Measurements from ENCODE around the gene ERI3. TPM values are rescaled to one million over a fixed set of nuclear protein-coding genes. Genes with fewer than 3 reads are reported as not detected.
A peak's percentile ranks its signal among the peaks of the same experiment; 100 is the strongest.

ERI3 gene
- total RNA-seq, 1 experiment from 2014 or later, result 74.7 TPM

DNA sequence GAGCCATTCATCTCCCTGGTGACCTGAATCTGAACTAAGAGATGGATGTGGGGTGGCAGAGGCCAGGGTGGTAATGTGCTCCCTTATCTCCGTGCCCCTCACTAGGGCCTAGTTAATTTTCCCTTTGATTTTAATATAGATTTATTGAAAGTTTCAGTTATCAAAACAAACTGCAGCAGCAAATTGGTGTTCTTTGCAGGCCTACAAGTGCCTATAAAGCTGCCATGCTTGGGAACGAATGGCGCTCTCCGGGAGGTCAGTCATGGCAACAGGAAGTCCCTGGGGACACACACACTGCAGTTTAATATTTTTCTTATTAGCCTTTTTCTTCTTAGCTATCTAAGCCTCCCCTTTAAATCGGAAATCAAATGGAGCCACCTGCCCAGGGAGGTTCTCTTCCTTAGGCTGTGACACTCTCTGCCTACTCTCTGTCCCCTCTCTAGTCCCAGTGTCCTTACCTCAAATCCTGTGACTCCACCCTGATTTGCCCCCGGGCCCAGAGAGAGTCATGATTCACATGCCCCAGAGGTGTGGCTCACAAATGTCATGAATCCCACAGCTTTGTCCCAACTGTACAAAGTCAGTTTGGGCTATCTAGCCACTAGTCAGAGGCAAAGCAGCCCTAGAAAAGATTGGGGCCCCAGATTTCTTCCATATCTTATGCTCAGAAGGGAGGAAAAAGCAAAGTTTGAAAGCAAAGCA lies 4.3 kb upstream of the ERI3 start (continued):
- TF ChIP-seq, protein P1, sequence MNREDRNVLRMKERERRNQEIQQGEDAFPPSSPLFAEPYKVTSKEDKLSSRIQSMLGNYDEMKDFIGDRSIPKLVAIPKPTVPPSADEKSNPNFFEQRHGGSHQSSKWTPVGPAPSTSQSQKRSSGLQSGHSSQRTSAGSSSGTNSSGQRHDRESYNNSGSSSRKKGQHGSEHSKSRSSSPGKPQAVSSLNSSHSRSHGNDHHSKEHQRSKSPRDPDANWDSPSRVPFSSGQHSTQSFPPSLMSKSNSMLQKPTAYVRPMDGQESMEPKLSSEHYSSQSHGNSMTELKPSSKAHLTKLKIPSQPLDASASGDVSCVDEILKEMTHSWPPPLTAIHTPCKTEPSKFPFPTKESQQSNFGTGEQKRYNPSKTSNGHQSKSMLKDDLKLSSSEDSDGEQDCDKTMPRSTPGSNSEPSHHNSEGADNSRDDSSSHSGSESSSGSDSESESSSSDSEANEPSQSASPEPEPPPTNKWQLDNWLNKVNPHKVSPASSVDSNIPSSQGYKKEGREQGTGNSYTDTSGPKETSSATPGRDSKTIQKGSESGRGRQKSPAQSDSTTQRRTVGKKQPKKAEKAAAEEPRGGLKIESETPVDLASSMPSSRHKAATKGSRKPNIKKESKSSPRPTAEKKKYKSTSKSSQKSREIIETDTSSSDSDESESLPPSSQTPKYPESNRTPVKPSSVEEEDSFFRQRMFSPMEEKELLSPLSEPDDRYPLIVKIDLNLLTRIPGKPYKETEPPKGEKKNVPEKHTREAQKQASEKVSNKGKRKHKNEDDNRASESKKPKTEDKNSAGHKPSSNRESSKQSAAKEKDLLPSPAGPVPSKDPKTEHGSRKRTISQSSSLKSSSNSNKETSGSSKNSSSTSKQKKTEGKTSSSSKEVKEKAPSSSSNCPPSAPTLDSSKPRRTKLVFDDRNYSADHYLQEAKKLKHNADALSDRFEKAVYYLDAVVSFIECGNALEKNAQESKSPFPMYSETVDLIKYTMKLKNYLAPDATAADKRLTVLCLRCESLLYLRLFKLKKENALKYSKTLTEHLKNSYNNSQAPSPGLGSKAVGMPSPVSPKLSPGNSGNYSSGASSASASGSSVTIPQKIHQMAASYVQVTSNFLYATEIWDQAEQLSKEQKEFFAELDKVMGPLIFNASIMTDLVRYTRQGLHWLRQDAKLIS (CRISPR knock-in tag; IDR thresholded peaks at IDR 0.05; ENCODE audit: borderline replicate concordance), result no peak
- no peak for TF ChIP-seq NR3C1 (CRISPR knock-in tag; conservative IDR thresholded peaks at IDR 0.05; ENCODE audit: low read depth)
- TF ChIP-seq OVOL2 (CRISPR knock-in tag; IDR thresholded peaks at IDR 0.05; ENCODE audit: borderline replicate concordance), result no peak
- TF ChIP-seq ETV6 (CRISPR knock-in tag; IDR thresholded peaks at IDR 0.05), result no peak
- no peak for TF ChIP-seq FOXK1 (CRISPR knock-in tag; IDR thresholded peaks at IDR 0.05)

DNA sequence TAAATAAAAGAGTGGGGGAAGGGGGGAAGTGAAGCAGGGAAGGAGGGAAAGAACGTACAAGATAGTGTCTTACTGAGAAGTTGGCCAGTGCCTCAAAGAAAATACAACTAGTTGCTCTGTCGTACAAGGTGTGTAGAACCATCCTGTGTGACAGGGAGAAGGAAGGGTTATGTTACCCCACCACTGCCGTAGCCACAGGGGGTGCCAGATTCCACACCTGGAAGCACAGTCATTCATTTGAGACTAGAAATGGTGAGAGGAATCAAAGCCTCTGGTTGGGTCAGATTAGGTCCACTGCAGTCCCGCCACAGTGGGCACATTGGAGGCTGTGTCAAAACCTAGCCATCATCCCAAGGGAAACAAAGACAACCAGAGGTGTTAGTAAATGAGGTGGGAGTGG lies 2.7 kb upstream of the ERI3 start:
- Mint-ChIP-seq H3K27ac (peak overlapping the region; percentile 16; the same call in 1 of the 2 replicates), H3K27me3 (ENCODE audit: low read depth) (peaks cover 3% of the 10 kb centered on the region; the same call in 1 of the 2 replicates), H3K4me1 (peaks cover 44% of the 10 kb centered on the region), H3K9me3 (no peaks in the 10 kb centered on the region), H3K36me3 (no peaks in the 10 kb centered on the region), H3K4me3 (no peak overlapping the region)
- ChIA-PET POLR2A (no interaction called here), CTCF (interaction anchor here (2.2 to 2.6 kb wide), 3 partner anchors 20 to 250 kb away, joined by 5 to 8 read pairs (median 8); no protein-coding TSS in a partner anchor)
- TF ChIP-seq, protein P2, sequence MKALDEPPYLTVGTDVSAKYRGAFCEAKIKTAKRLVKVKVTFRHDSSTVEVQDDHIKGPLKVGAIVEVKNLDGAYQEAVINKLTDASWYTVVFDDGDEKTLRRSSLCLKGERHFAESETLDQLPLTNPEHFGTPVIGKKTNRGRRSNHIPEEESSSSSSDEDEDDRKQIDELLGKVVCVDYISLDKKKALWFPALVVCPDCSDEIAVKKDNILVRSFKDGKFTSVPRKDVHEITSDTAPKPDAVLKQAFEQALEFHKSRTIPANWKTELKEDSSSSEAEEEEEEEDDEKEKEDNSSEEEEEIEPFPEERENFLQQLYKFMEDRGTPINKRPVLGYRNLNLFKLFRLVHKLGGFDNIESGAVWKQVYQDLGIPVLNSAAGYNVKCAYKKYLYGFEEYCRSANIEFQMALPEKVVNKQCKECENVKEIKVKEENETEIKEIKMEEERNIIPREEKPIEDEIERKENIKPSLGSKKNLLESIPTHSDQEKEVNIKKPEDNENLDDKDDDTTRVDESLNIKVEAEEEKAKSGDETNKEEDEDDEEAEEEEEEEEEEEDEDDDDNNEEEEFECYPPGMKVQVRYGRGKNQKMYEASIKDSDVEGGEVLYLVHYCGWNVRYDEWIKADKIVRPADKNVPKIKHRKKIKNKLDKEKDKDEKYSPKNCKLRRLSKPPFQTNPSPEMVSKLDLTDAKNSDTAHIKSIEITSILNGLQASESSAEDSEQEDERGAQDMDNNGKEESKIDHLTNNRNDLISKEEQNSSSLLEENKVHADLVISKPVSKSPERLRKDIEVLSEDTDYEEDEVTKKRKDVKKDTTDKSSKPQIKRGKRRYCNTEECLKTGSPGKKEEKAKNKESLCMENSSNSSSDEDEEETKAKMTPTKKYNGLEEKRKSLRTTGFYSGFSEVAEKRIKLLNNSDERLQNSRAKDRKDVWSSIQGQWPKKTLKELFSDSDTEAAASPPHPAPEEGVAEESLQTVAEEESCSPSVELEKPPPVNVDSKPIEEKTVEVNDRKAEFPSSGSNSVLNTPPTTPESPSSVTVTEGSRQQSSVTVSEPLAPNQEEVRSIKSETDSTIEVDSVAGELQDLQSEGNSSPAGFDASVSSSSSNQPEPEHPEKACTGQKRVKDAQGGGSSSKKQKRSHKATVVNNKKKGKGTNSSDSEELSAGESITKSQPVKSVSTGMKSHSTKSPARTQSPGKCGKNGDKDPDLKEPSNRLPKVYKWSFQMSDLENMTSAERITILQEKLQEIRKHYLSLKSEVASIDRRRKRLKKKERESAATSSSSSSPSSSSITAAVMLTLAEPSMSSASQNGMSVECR (CRISPR knock-in tag; IDR thresholded peaks at IDR 0.05; ENCODE audit: borderline replicate concordance), result no peak
- TF ChIP-seq NR2C2 (CRISPR knock-in tag; IDR thresholded peaks at IDR 0.05), result no peak
- TF ChIP-seq ZNF423 (CRISPR knock-in tag; IDR thresholded peaks at IDR 0.05), result no peak
- no peak for TF ChIP-seq ZNF138 (CRISPR knock-in tag; conservative IDR thresholded peaks at IDR 0.05)
- TF ChIP-seq, protein P3, sequence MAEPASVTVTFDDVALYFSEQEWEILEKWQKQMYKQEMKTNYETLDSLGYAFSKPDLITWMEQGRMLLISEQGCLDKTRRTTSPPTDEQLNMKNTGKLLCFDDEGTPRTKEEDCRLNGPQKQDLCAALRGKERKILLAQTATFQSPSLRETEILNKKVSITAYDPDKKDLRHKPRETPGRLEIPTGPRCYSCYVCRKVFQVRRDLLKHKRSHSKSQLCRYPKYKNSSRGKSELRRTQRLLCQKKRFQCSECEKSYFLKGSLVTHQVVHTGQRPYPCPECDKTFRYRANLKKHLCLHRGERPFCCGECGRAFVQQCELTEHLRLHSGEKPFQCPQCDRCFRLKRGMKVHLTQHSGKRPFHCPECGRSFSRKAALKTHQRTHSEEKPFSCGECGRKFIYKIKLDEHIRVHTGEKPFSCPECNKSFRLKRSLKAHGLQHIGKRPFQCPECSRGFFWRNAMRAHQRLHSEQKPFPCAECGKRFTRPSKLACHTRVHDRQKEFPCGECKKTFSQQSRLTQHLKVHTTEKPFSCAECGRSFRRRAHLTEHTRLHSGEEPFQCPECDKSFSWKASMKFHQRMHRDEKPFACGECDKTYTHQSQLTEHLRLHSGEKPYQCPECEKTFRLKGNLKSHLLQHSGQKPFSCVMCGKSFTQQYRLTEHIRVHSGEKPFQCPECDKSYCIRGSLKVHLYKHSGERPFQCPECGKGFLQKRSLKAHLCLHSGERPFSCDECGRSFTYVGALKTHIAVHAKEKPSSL (CRISPR knock-in tag; conservative IDR thresholded peaks at IDR 0.05), result no peak
- TF ChIP-seq, protein P4, sequence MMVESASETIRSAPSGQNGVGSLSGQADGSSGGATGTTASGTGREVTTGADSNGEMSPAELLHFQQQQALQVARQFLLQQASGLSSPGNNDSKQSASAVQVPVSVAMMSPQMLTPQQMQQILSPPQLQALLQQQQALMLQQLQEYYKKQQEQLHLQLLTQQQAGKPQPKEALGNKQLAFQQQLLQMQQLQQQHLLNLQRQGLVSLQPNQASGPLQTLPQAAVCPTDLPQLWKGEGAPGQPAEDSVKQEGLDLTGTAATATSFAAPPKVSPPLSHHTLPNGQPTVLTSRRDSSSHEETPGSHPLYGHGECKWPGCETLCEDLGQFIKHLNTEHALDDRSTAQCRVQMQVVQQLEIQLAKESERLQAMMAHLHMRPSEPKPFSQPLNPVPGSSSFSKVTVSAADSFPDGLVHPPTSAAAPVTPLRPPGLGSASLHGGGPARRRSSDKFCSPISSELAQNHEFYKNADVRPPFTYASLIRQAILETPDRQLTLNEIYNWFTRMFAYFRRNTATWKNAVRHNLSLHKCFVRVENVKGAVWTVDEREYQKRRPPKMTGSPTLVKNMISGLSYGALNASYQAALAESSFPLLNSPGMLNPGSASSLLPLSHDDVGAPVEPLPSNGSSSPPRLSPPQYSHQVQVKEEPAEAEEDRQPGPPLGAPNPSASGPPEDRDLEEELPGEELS (CRISPR knock-in tag; IDR thresholded peaks at IDR 0.05), result no peak
- TF ChIP-seq ZBTB21 (CRISPR knock-in tag; IDR thresholded peaks at IDR 0.05; ENCODE audit: borderline replicate concordance), result no peak
- no peak for TF ChIP-seq TCF7 (CRISPR knock-in tag; IDR thresholded peaks at IDR 0.05; ENCODE audit: low read depth)
- no peak for TF ChIP-seq FOXK1 (CRISPR knock-in tag; IDR thresholded peaks at IDR 0.05)
- TF ChIP-seq CREB1 (CRISPR knock-in tag; IDR thresholded peaks at IDR 0.05), result no peak
- TF ChIP-seq ZNF317 (CRISPR knock-in tag; IDR thresholded peaks at IDR 0.05; ENCODE audit: borderline replicate concordance, low read depth), result no peak
- no peak for TF ChIP-seq CREM (CRISPR knock-in tag; IDR thresholded peaks at IDR 0.05)
- no peak for ATAC-seq
- no peak for DNase-seq (ENCODE audit: low spot score)

All from WTC11 (cell line).